HTR-8/SVneo (cell line): ENCODE measurements around the gene TRAPPC4.
A peak's percentile ranks its signal among the peaks of the same experiment; 100 is the strongest.
"Not testable (repeated sequence)": the region's sequence is repeated elsewhere in the genome, so short reads cannot be mapped to it uniquely, and the experiment has no call there.

Experiments used
- DNase-seq: peaks from one replicate; pipeline ENCODE4 v3.0.0; 2011; ENCODE audit warnings: low spot score, mixed read lengths; ENCODE audit not compliant: insufficient read length
- FAIRE-seq: peaks from 2 replicates; lab custom pipeline; 2011; peaks lifted over from hg19 to GRCh38; lab: Jason Lieb, UNC

The TRAPPC4 gene

GRCh38 chr11:119030329-119031047 lies 11.9 kb downstream of the TRAPPC4 start, which contains the start of gene SLC37A4:
TSS of gene SLC37A4 (minus strand) at chr11:119030877.
- peak; percentile 98 for FAIRE-seq
- DNase-seq: peak; percentile 98

GRCh38 chr11:119031912-119032280 lies 13.3 kb downstream of the TRAPPC4 start:
- DNase-seq: no peak
- no peak for FAIRE-seq

GRCh38 chr11:119033421-119033820 lies 14.9 kb downstream of the TRAPPC4 start:
- not testable (repeated sequence) for FAIRE-seq, DNase-seq

GRCh38 chr11:119034813-119035212 lies 16.2 kb downstream of the TRAPPC4 start:
- FAIRE-seq: no peak
- DNase-seq: no peak

- DNase-seq (no peak), FAIRE-seq (no peak)
Measured at GRCh38 chr11:119038884-119039283, 20.3 kb downstream of the TRAPPC4 start.

- not testable (repeated sequence) for DNase-seq, FAIRE-seq
Measured at GRCh38 chr11:119039471-119039870, 20.9 kb downstream of the TRAPPC4 start.

GRCh38 chr11:119041821-119042514 lies 23.4 kb downstream of the TRAPPC4 start:
- DNase-seq (no peak), FAIRE-seq (no peak)

GRCh38 chr11:119042927-119043326 lies 24.4 kb downstream of the TRAPPC4 start:
- no peak for FAIRE-seq
- DNase-seq: no peak

- FAIRE-seq: no peak
Measured at GRCh38 chr11:119044708-119045107, 26.1 kb downstream of the TRAPPC4 start.

GRCh38 chr11:119046489-119046888 lies 27.9 kb downstream of the TRAPPC4 start:
- DNase-seq (no peak), FAIRE-seq (no peak)

More at GRCh38 chr11:119044708-119045107, 26.1 kb downstream of the TRAPPC4 start:
- DNase-seq: no peak

GRCh38 chr11:119047205-119047604 lies 28.6 kb downstream of the TRAPPC4 start:
- DNase-seq: no peak
- no peak for FAIRE-seq

GRCh38 chr11:119048644-119049043 lies 30.1 kb downstream of the TRAPPC4 start:
- no peak for DNase-seq
- FAIRE-seq: no peak

- no peak for DNase-seq
- FAIRE-seq: no peak
Measured at GRCh38 chr11:119049081-119049480, 30.5 kb downstream of the TRAPPC4 start.

- FAIRE-seq: no peak
- no peak for DNase-seq
Measured at GRCh38 chr11:119051440-119052162, 33.0 kb downstream of the TRAPPC4 start.

- peak; percentile 44 for FAIRE-seq
- no peak for DNase-seq
Measured at GRCh38 chr11:119052163-119052814, 33.7 kb downstream of the TRAPPC4 start.

GRCh38 chr11:119054418-119054817 lies 35.9 kb downstream of the TRAPPC4 start:
- DNase-seq: no peak
- no peak for FAIRE-seq

GRCh38 chr11:119055901-119056300 lies 37.3 kb downstream of the TRAPPC4 start:
- FAIRE-seq: peak; percentile 4
- DNase-seq: peak; percentile 44

GRCh38 chr11:119056421-119056999 lies 37.9 kb downstream of the TRAPPC4 start:
- no peak for FAIRE-seq
- peak; percentile 22 for DNase-seq

GRCh38 chr11:119057000-119057769 lies 38.6 kb downstream of the TRAPPC4 start, which contains the start of gene HYOU1:
TSS of gene HYOU1 (minus strand) at chr11:119057205. CDS start at chr11:119056160, 1,045 bp downstream.
- FAIRE-seq: peak; percentile 94

More at GRCh38 chr11:119057000-119057769, 38.6 kb downstream of the TRAPPC4 start, which contains the start of gene HYOU1:
- peak; percentile 96 for DNase-seq
